NCI-H774 (cell line): Measurements from ENCODE around the gene C20orf202.
"Not testable (repeated sequence)": the region's sequence is repeated elsewhere in the genome, so short reads cannot be mapped to it uniquely, and the experiment has no call there.

Experiments used
- DNase-seq: peaks from one replicate; lab custom pipeline; 2025; lab: John Stamatoyannopoulos, UW

Gene C20orf202

DNA sequence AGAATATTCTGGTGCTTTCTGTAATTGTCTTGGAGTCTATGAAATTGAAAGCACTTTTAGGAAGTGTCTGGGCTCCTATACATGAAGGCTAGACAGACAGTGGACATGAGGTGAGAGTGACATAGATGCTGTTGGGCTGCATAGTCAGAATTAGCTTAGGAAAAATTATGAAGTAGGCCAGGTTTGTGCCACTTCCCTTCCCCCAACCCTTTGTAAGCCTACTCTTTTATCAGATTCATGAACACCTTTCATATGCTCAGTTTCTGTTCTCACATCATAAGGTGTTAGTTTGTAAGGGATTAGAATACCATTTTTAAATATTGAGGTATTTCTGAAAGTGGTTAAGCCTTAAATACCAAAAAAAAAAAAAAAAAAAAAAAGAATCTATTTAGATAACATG lies 44.4 kb downstream of the C20orf202 start:
- no peak for DNase-seq

DNA sequence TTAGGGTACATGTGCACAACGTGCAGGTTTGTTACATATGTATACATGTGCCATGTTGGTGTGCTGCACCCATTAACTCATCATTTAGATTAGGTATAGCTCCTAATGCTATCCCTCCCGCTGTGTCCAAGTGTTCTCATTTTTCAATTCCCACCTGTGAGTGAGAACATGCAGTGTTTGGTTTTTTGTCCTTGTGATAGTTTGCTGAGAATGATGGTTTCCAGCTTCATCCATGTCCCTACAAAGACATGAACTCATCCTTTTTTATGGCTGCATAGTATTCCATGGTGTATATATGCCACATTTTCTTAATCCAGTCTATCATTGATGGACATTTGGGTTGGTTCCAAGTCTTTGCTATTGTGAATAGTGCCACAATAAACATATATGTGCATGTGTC lies 47.0 kb downstream of the C20orf202 start:
- DNase-seq = not testable (repeated sequence)

DNA sequence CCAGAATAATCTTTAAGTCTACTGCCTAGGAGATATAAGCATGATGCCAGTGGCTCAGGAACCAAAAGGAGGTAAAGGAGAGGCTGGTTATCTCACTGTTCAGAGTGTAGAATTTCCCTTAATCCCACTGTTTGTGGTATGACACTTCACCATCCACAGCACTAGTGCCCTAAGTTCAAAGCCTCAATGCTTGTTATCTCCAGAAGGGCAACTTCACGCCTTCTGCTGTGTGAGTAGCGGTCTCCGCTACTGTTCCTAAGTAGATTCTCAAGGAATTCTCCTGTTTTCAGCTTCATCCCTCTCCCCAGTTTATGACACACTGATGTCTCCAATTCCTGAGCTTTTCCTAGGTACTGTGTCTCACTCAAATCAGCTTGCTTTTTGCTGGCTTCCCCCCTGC lies 49.2 kb downstream of the C20orf202 start:
- DNase-seq = no peak

DNA sequence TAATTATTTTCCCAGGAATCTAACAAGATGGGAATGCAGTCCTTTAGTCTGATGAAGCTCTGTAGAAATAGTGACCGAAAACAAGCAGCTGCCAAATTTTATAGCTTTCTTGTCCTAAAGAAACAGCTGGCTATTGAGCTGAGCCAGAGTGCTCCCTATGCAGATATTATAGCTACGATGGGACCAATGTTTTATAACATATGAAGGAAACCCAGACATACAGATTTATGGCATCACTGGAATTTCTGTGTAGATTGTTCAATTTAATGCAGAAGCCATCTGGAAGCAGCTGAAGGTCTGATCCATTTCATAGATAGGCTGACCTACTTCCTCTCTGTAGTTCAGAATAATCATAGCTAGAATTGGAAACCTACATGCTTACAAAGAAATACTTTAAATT lies 51.0 kb downstream of the C20orf202 start:
- no peak for DNase-seq

DNA sequence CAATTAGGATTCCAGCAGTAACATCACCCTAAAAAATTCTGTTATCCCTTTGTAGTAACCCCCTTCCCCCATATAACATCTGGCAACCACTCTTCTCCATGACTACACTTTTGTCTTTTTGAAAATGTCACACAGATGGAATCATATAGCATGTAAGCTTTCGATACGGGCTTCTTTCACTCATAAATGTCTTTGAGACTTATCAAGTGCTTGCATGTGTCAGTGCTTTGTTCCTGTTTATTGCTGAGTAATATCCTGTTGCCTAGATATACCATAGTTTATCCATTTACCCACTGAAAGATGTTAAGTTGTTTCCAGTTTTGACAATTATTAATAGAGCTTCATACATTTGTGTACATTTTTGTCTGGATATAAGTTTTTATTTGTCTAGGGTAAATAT lies 52.4 kb downstream of the C20orf202 start:
- no peak for DNase-seq
